Natural killer cell (primary cell): Measurements from ENCODE around the gene HOXA6. TPM values are rescaled to one million over a fixed set of nuclear protein-coding genes. Genes with fewer than 3 reads are reported as not detected.

Experiments used
- ATAC-seq, 3 donors: fragments of 150-1000 bp in 2 of 3; fragments of 200-7000 bp in 1 of 3; cut with Tn5 transposase; 1 replicate in 1 of 3; 2 replicates in 2 of 3; pipeline ENCODE4 v1.10.0; 2021; ENCODE audit warnings: mild to moderate bottlenecking in 2 of 3, moderate library complexity in 2 of 3
- DNase-seq, 2 donors: peaks; one replicate each; pipeline versions ENCODE4 v3.0.0 to v3.0.0-alpha.2; 2013 to 2021; ENCODE audit warnings: mixed read lengths in 1 of 2
- H3K27ac ChIP-seq: one replicate; pipeline ENCODE4 v1.5.1; 2013; ENCODE audit warnings: mild to moderate bottlenecking, low read length
- H3K27me3 ChIP-seq: one replicate; pipeline ENCODE4 v1.6.1; 2013; ENCODE audit warnings: low read length; ENCODE audit not compliant: control insufficient read depth, insufficient read depth
- H3K36me3 ChIP-seq: one replicate; pipeline ENCODE4 v1.6.1; 2013; ENCODE audit warnings: low read length; ENCODE audit not compliant: control insufficient read depth, insufficient read depth
- H3K4me1 ChIP-seq: one replicate; pipeline ENCODE4 v1.6.1; 2013; ENCODE audit warnings: low read length; ENCODE audit not compliant: control insufficient read depth, insufficient read depth
- H3K4me3 ChIP-seq: one replicate; pipeline ENCODE4 v1.5.1; 2013; ENCODE audit warnings: low read length
- H3K9me3 ChIP-seq: one replicate; pipeline ENCODE4 v1.6.1; 2013; ENCODE audit warnings: low read length; ENCODE audit not compliant: control insufficient read depth, insufficient read depth
- H3K27ac Mint-ChIP-seq, 2 donors: one replicate each; pipeline ENCODE4 v1.8.0; 2022; ENCODE audit warnings: mild to moderate bottlenecking in 2 of 2, mixed read lengths in 2 of 2, moderate library complexity in 1 of 2
- H3K27me3 Mint-ChIP-seq, 2 donors: one replicate each; pipeline ENCODE4 v1.8.0; 2022; ENCODE audit warnings: low read depth in 2 of 2, mixed read lengths in 2 of 2
- H3K36me3 Mint-ChIP-seq: one replicate; pipeline ENCODE4 v1.8.0; 2022; ENCODE audit warnings: mixed read lengths
- H3K4me1 Mint-ChIP-seq, 2 donors: one replicate each; pipeline ENCODE4 v1.8.0; 2022; ENCODE audit warnings: mixed read lengths in 2 of 2
- H3K4me3 Mint-ChIP-seq: one replicate; pipeline ENCODE4 v1.8.0; 2022; ENCODE audit warnings: mild to moderate bottlenecking, moderate library complexity, mixed read lengths
- H3K9me3 Mint-ChIP-seq, 2 donors: one replicate each; pipeline ENCODE4 v1.8.0; 2022; ENCODE audit warnings: mixed read lengths in 2 of 2
- CTCF ChIP-seq: fragments of 200-600 bp; IDR thresholded peaks from one replicate; pipeline ENCODE4 v1.8.0; 2022; ENCODE audit warnings: antibody characterized with exemption
- WGBS: methylation state at CpG from one replicate; pipeline ENCODE4 v1.1.7; 2013; ENCODE audit warnings: missing lambda C conversion rate; ENCODE audit not compliant: insufficient coverage; 5-methylcytosine and 5-hydroxymethylcytosine counted together
- intact Hi-C: fragments of 100-400 bp; cut with micrococcal nuclease; formaldehyde crosslinking; loops from one replicate; pipeline ENCODE4 v1.14.2; 2022
- total RNA-seq, 4 donors: library from RNA; stranded (reverse); fragments of 120-200 nt in 1 of 4; gene quantifications; one replicate each; pipeline versions ENCODE4 v1.2.3 to v1.2.4, GENCODE V29; 2013 to 2022

Gene HOXA6
- total RNA-seq, 3 donors from 2014 or later (not counting 1 experiment from before 2014, with no cell fraction given) = 0.28 to 0.65 (median 0.43) TPM

- H3K36me3 Mint-ChIP-seq = peaks cover 29% of the 10 kb centered on the region
- DNase-seq = no peak
- TF ChIP-seq CTCF = no peak
- Histone ChIP-seq H3K4me3 (no peak overlapping the region), H3K27ac (no peak overlapping the region), H3K27me3 (peaks cover 18% of the 10 kb centered on the region), H3K4me1 (peaks cover 42% of the 10 kb centered on the region), H3K9me3 (no peaks in the 10 kb centered on the region), H3K36me3 (peaks cover 3% of the 10 kb centered on the region)
- H3K4me3 Mint-ChIP-seq = peak overlapping the region; percentile 91
- WGBS = 46% methylated on average over 34 of the region's 35 CpGs
- H3K9me3 Mint-ChIP-seq = no peaks in the 10 kb centered on the region
- intact Hi-C loops = loop anchor here (2.0 to 5.0 kb wide), 2 partner anchors 54 to 233 kb away; partner anchors contain the start of genes HOXA3 and SKAP2
- H3K4me1 Mint-ChIP-seq = peaks cover 58 to 65% of the 10 kb centered on the region in 2 donors
- no peak for ATAC-seq
- H3K27me3 Mint-ChIP-seq = peaks cover 39 to 62% of the 10 kb centered on the region in 2 donors
- peak overlapping the region; percentile 11 to 88 for H3K27ac Mint-ChIP-seq
Measured at GRCh38 chr7:27097686-27098577, 49.6 kb downstream of the HOXA6 start.

GRCh38 chr7:27096768-27097514, 50.6 kb downstream of the HOXA6 start:
- H3K9me3 ChIP-seq = no peaks in the 10 kb centered on the region
- H3K4me3 Mint-ChIP-seq = peak overlapping the region; percentile 91
- peaks cover 29% of the 10 kb centered on the region for H3K36me3 Mint-ChIP-seq
- H3K27ac Mint-ChIP-seq = peak overlapping the region; percentile 71 to 88
- peak overlapping the region; percentile 71 for H3K27ac ChIP-seq
- H3K9me3 Mint-ChIP-seq = no peaks in the 10 kb centered on the region
- ATAC-seq (peak in 2 of 3 donors; percentile 16 to 36), DNase-seq (peak in 1 of 2 donors; percentile 19)
- under 1% methylated on average over 38 of the region's 41 CpGs for WGBS
- no peak for TF ChIP-seq CTCF
- intact Hi-C loops = loop anchor here (2.0 to 5.0 kb wide), 2 partner anchors 55 to 232 kb away; partner anchors contain the start of genes HOXA3 and SKAP2
- H3K36me3 ChIP-seq = peaks cover 3% of the 10 kb centered on the region
- H3K27me3 Mint-ChIP-seq = peaks cover 39 to 63% of the 10 kb centered on the region in 2 donors
- peaks cover 55 to 57% of the 10 kb centered on the region in 2 donors for H3K4me1 Mint-ChIP-seq
- H3K4me3 ChIP-seq = peak overlapping the region; percentile 86
- H3K4me1 ChIP-seq = peaks cover 33% of the 10 kb centered on the region
- H3K27me3 ChIP-seq = peaks cover 11% of the 10 kb centered on the region

GRCh38 chr7:27095897-27096767, 51.4 kb downstream of the HOXA6 start, which contains the start of gene HOXA1:
Gene HOXA1, minus strand, starts transcription at chr7:27096000. Its CDS starts 88 bp downstream, at chr7:27095912.
- H3K27ac ChIP-seq = peak within 1 kb of the TSS; percentile 71
- H3K4me3 ChIP-seq = peak within 1 kb of the TSS; percentile 86
- peak within 1 kb of the TSS; percentile 71 to 88 for H3K27ac Mint-ChIP-seq
- H3K36me3 ChIP-seq = peaks cover 3% of the 10 kb centered on the region
- no peaks in the 10 kb centered on the region for H3K9me3 ChIP-seq
- H3K9me3 Mint-ChIP-seq = no peaks in the 10 kb centered on the region
- under 1% methylated on average over 64 of the region's 68 CpGs for WGBS
- peaks cover 11% of the 10 kb centered on the region for H3K27me3 ChIP-seq
- H3K4me3 Mint-ChIP-seq = peak within 1 kb of the TSS; percentile 91
- DNase-seq (peak; percentile 74 to 87), ATAC-seq (peak; percentile 84 to 92 (median 91))
- peaks cover 47 to 52% of the 10 kb centered on the region in 2 donors for H3K4me1 Mint-ChIP-seq
- intact Hi-C loops = loop anchor here (2.0 to 5.0 kb wide), 2 partner anchors 56 to 231 kb away; partner anchors contain the start of genes HOXA3 and SKAP2
- H3K36me3 Mint-ChIP-seq = peaks cover 21% of the 10 kb centered on the region
- TF ChIP-seq CTCF = no peak
- H3K4me1 ChIP-seq = peaks cover 30% of the 10 kb centered on the region
- H3K27me3 Mint-ChIP-seq = peaks cover 41 to 63% of the 10 kb centered on the region in 2 donors

Other genes starting within 250 kb of the HOXA6 start
- gene HOXA1, start 51.8 kb downstream of the HOXA6 start, total RNA-seq = 1 to 10 TPM in 2 of 3 donors, under 1 TPM in 1; 0.64 to 1.3 (median 1.1) TPM
- not detected for gene HOXA2, start 45.1 kb downstream of the HOXA6 start, total RNA-seq
- gene HOXA4, start 17.0 kb downstream of the HOXA6 start, total RNA-seq = 1 to 10 TPM in 1 of 3 donors, under 1 TPM in 2; 0.52 to 2.1 (median 0.63) TPM
- gene HOXA5, start 4.1 kb downstream of the HOXA6 start, total RNA-seq = 10 to 100 TPM in 1 of 3 donors, under 1 TPM in 2; 0.29 to 13.0 (median 0.52) TPM
- under 1 TPM; 0.32 to 0.78 (median 0.35) TPM for gene HOXA3, start 4.8 kb upstream of the HOXA6 start, total RNA-seq
- not detected for gene HOXA7, start 8.9 kb upstream of the HOXA6 start, total RNA-seq
- gene HOXA9, start 17.8 kb upstream of the HOXA6 start, total RNA-seq = 1 to 10 TPM in 1 of 3 donors, under 1 TPM in 2; 0.39 to 4.6 (median 0.42) TPM
- 1 to 10 TPM in 2 of 3 donors, under 1 TPM in 1; 0.82 to 3.3 (median 2.2) TPM for gene HOXA10, start 26.5 kb upstream of the HOXA6 start, total RNA-seq
- not detected for gene HOXA11, start 37.5 kb upstream of the HOXA6 start, total RNA-seq
- not detected for gene HOXA13, start 52.3 kb upstream of the HOXA6 start, total RNA-seq
- not detected for gene EVX1, start 95.0 kb upstream of the HOXA6 start, total RNA-seq